Spleen (tissue), 7 donors: ENCODE measurements around the gene CYTH4.

ENCODE experiments used
- CTCF ChIP-seq, 11 experiments: fragments of 200-600 bp in 7 of 11; fragments of 450-650 bp in 4 of 11; sonication (generic) in 4 of 11; IDR thresholded peaks in 8 of 11; conservative IDR thresholded peaks in 3 of 11; 1 replicate in 7 of 11; 2 replicates in 4 of 11; pipeline versions ENCODE4 v1.4.0 to v1.8.0; 2016 to 2021; ENCODE audit warnings: antibody characterized with exemption in 11 of 11, inconsistent platforms in 4 of 11, mild to moderate bottlenecking in 1 of 11
- POLR2A ChIP-seq, 3 donors: fragments of 450-650 bp; IDR thresholded peaks; one replicate each; pipeline ENCODE4 v1.5.1; 2017; ENCODE audit warnings: antibody characterized with exemption in 3 of 3, mild to moderate bottlenecking in 1 of 3
- POLR2AphosphoS5 ChIP-seq, 3 donors: sonication (generic); formaldehyde crosslinking; IDR thresholded peaks; one replicate each; pipeline ENCODE4 v1.5.1; 2017; ENCODE audit warnings: antibody characterized with exemption in 3 of 3
- donor health status: DM: no; HTN: no; CAD: no; lungs with moderate emphysema.
- donor health status: DM: no; HTN: no; CAD: no.
- donor health status: DM: no; HTN: no; CAD: no.

GRCh38 chr22:37249986-37250385, 32.3 kb upstream of the CYTH4 start:
- TF ChIP-seq POLR2A (IDR thresholded peaks at IDR 0.05) (no peak), CTCF (IDR thresholded peaks at IDR 0.05 in 8 of 11, conservative IDR thresholded peaks at IDR 0.05 in 3 of 11) (no peak), POLR2AphosphoS5 (IDR thresholded peaks at IDR 0.05) (no peak)
